Measurements from ENCODE around the gene XK. TPM values are rescaled to one million over a fixed set of nuclear protein-coding genes. Genes with fewer than 3 reads are reported as not detected.

The XK gene
- total RNA-seq, 4 donors from 2014 or later: 36.3 to 54.3 (median 39.9) TPM

DNA sequence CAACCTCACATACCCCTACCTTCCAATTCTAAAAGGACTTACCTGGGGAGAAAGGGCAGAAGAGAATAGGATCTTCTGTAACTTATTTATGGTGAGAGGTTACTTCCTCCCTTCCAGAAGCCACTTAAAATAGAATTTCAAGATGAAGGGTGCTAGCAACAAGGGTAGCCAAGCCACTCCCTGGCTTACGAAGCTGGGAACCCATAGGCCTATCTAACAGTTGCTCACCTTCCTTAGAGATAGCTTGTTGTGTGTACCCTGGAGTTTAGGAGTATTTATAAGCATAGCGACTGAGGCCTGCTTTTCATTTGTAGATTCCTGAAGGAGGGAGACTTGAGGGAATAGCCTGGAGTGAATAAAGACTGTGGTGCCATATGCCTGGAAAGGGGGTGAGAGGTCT, 28.9 kb downstream of the XK start:
- Histone ChIP-seq H3K9me3 (no peaks in the 10 kb centered on the region), H3K4me3 (no peak overlapping the region), H3K27ac (no peak overlapping the region), H3K4me1 (no peaks in the 10 kb centered on the region), H3K36me3 (no peaks in the 10 kb centered on the region), H3K27me3 (no peaks in the 10 kb centered on the region)
- DNase-seq: no peak
- WGBS, 2 donors (ENCODE audit: low coverage in 1 of 2): 63 to 100% methylated on average over 1 to 2 of the region's 2 CpGs
- TF ChIP-seq EP300 (IDR thresholded peaks at IDR 0.05; ENCODE audit: low read depth) (no peak), POLR2A (IDR thresholded peaks at IDR 0.05) (no peak), POLR2AphosphoS5 (IDR thresholded peaks at IDR 0.05) (no peak)
- TF ChIP-seq, protein P1, sequence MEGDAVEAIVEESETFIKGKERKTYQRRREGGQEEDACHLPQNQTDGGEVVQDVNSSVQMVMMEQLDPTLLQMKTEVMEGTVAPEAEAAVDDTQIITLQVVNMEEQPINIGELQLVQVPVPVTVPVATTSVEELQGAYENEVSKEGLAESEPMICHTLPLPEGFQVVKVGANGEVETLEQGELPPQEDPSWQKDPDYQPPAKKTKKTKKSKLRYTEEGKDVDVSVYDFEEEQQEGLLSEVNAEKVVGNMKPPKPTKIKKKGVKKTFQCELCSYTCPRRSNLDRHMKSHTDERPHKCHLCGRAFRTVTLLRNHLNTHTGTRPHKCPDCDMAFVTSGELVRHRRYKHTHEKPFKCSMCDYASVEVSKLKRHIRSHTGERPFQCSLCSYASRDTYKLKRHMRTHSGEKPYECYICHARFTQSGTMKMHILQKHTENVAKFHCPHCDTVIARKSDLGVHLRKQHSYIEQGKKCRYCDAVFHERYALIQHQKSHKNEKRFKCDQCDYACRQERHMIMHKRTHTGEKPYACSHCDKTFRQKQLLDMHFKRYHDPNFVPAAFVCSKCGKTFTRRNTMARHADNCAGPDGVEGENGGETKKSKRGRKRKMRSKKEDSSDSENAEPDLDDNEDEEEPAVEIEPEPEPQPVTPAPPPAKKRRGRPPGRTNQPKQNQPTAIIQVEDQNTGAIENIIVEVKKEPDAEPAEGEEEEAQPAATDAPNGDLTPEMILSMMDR (IDR thresholded peaks at IDR 0.05): no peak
- in situ Hi-C loops (cut with MboI; ENCODE audit: low pct_ligation_motif_present in 1 of 4, low pct_unique_long_range_greater_than_20kb in 1 of 4, low sequenced_read_pairs in 3 of 4): no loop called here
- intact Hi-C loops (cut with DNase I; ENCODE audit: low total_unique reads): no loop called here

DNA sequence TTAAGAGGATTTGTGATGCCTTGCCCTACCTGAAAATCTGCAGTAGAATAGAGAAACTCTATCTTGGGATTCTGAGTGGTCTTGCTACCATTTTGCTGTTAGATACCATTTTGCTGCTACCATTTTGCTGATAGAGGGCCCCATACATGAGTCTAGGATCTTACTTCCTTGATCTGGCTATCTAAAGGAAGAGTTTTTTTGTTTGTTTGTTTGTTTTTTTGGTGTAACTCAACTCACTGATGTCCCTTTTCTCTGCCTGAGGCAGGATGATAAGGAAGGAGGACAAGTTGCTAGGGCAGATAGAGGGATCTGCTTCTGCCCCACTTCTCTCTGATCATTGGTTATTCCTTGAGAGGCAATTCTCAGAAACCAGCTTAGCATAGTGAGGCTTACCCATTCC, 31.0 kb downstream of the XK start:
- Histone ChIP-seq H3K27ac (no peak overlapping the region), H3K27me3 (no peaks in the 10 kb centered on the region), H3K4me3 (no peak overlapping the region), H3K4me1 (no peaks in the 10 kb centered on the region), H3K36me3 (no peaks in the 10 kb centered on the region), H3K9me3 (no peaks in the 10 kb centered on the region)
- intact Hi-C loops (cut with DNase I; ENCODE audit: low total_unique reads) (loop anchor here (5.0 kb wide), 1 partner anchor 261 kb away; no protein-coding TSS in a partner anchor), in situ Hi-C loops (cut with MboI; ENCODE audit: low pct_ligation_motif_present in 1 of 4, low pct_unique_long_range_greater_than_20kb in 1 of 4, low sequenced_read_pairs in 3 of 4) (no loop called here)
- TF ChIP-seq POLR2A (IDR thresholded peaks at IDR 0.05) (no peak), EP300 (IDR thresholded peaks at IDR 0.05; ENCODE audit: low read depth) (no peak), POLR2AphosphoS5 (IDR thresholded peaks at IDR 0.05) (no peak)
- TF ChIP-seq, protein P1 (IDR thresholded peaks at IDR 0.05): no peak
- DNase-seq: no peak

DNA sequence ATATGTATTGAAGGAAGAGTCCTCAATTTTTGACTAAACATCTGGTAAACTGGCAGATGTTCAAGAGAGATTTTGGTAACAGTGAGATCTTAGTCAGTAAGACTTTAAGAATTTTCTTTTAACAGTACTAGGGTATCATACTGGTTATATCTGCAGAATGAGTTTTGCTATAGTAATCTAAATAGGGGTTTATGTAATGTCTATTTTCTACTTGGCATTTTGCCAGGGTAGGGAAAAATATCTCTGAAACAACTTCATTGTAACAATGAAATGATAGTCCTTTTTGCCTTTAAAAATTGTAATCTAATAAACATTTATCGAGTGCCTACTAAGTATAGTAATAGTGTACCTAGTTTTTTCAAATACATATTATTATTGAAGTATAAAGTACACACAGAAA, 32.1 kb downstream of the XK start:
- no peak for TF ChIP-seq EP300 (IDR thresholded peaks at IDR 0.05; ENCODE audit: low read depth)
- TF ChIP-seq, protein P1 (IDR thresholded peaks at IDR 0.05): no peak
- Histone ChIP-seq H3K36me3 (no peaks in the 10 kb centered on the region), H3K4me3 (no peak overlapping the region), H3K27ac (no peak overlapping the region), H3K27me3 (no peaks in the 10 kb centered on the region), H3K4me1 (no peaks in the 10 kb centered on the region), H3K9me3 (no peaks in the 10 kb centered on the region)
- intact Hi-C loops (cut with DNase I; ENCODE audit: low total_unique reads): loop anchor here (5.0 kb wide), 1 partner anchor 260 kb away; no protein-coding TSS in a partner anchor
- WGBS, 2 donors (ENCODE audit: low coverage in 1 of 2): 55 to 80% methylated on average over 1 of the region's 1 CpG
- in situ Hi-C loops (cut with MboI; ENCODE audit: low pct_ligation_motif_present in 1 of 4, low pct_unique_long_range_greater_than_20kb in 1 of 4, low sequenced_read_pairs in 3 of 4): no loop called here
- DNase-seq: no peak

DNA sequence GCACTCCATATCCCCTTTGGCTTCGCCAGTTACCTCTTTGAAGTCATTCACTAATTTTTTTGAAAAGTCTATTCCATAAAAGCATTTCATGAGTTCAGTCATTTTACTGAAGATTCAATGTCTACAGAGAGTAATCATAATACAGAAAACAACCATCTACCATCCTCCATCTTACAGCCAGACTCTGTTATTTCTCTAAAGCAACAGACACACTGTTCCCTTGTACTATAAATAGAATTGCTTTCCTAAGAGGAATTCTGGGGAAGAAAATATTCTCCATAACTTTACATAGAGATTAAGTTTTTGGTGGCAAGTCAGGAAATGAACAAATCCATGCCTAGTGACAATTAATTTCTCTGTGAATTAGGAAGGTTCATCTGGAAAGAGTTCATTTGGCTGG, 37.0 kb downstream of the XK start:
- Histone ChIP-seq H3K4me1 (no peaks in the 10 kb centered on the region), H3K9me3 (no peaks in the 10 kb centered on the region), H3K4me3 (no peak overlapping the region), H3K36me3 (no peaks in the 10 kb centered on the region), H3K27me3 (no peaks in the 10 kb centered on the region), H3K27ac (peak overlapping the region in 2 of 4 donors; percentile 42 to 55)
- DNase-seq: no peak
- in situ Hi-C loops (cut with MboI; ENCODE audit: low pct_ligation_motif_present in 1 of 4, low pct_unique_long_range_greater_than_20kb in 1 of 4, low sequenced_read_pairs in 3 of 4) (no loop called here), intact Hi-C loops (cut with DNase I; ENCODE audit: low total_unique reads) (no loop called here)
- WGBS, 2 donors (ENCODE audit: low coverage in 1 of 2): 72 to 100% methylated on average over 1 of the region's 1 CpG
- TF ChIP-seq EP300 (IDR thresholded peaks at IDR 0.05; ENCODE audit: low read depth): no peak
- no peak for TF ChIP-seq POLR2AphosphoS5 (IDR thresholded peaks at IDR 0.05)
- no peak for TF ChIP-seq POLR2A (IDR thresholded peaks at IDR 0.05)
- TF ChIP-seq, protein P1 (IDR thresholded peaks at IDR 0.05): no peak
